NCI-H2107 (cell line): ENCODE measurements around the gene IL31RA.
"Not testable (repeated sequence)": the region's sequence is repeated elsewhere in the genome, so short reads cannot be mapped to it uniquely, and the experiment has no call there.

Experiments
- DNase-seq: peaks from one replicate; lab custom pipeline; 2025; lab: John Stamatoyannopoulos, UW

Gene IL31RA

GRCh38 chr5:55850839-55851674 lies at the start of gene IL31RA:
TSS of gene IL31RA (plus strand) at chr5:55851357. CDS start at chr5:55851571, 214 bp downstream.
- DNase-seq = no peak

GRCh38 chr5:55808814-55809213 lies 42.3 kb upstream of the IL31RA start:
- DNase-seq = not testable (repeated sequence)

GRCh38 chr5:55815939-55816338 lies 35.2 kb upstream of the IL31RA start:
- not testable (repeated sequence) for DNase-seq

- DNase-seq = no peak
Observed at GRCh38 chr5:55816342-55816741, 34.8 kb upstream of the IL31RA start.

GRCh38 chr5:55817030-55817429 lies 34.1 kb upstream of the IL31RA start:
- DNase-seq = no peak

- DNase-seq = no peak
Observed at GRCh38 chr5:55820488-55820887, 30.7 kb upstream of the IL31RA start.

GRCh38 chr5:55821731-55822512 lies 29.2 kb upstream of the IL31RA start:
- DNase-seq = no peak

- no peak for DNase-seq
Observed at GRCh38 chr5:55823151-55823796, 27.9 kb upstream of the IL31RA start.

- no peak for DNase-seq
Observed at GRCh38 chr5:55829956-55830355, 21.2 kb upstream of the IL31RA start.

- no peak for DNase-seq
Observed at GRCh38 chr5:55832446-55832845, 18.7 kb upstream of the IL31RA start.

GRCh38 chr5:55836191-55836590 lies 15.0 kb upstream of the IL31RA start:
- DNase-seq = no peak

- no peak for DNase-seq
Observed at GRCh38 chr5:55841976-55842375, 9.2 kb upstream of the IL31RA start.

GRCh38 chr5:55847837-55848236 lies 3.3 kb upstream of the IL31RA start:
- DNase-seq = no peak

- no peak for DNase-seq
Observed at GRCh38 chr5:55848783-55849182, 2.4 kb upstream of the IL31RA start.

GRCh38 chr5:55851675-55851979 lies 470 bp downstream of the IL31RA start:
- no peak for DNase-seq

- DNase-seq = no peak
Observed at GRCh38 chr5:55852503-55852902, 1.3 kb downstream of the IL31RA start.

GRCh38 chr5:55853041-55853670 lies 2.0 kb downstream of the IL31RA start:
- DNase-seq = no peak

GRCh38 chr5:55853818-55854217 lies 2.7 kb downstream of the IL31RA start:
- DNase-seq = no peak

- DNase-seq = no peak
Observed at GRCh38 chr5:55855509-55855908, 4.4 kb downstream of the IL31RA start.

GRCh38 chr5:55856516-55857246 lies 5.5 kb downstream of the IL31RA start:
- no peak for DNase-seq

GRCh38 chr5:55857247-55857640 lies 6.1 kb downstream of the IL31RA start:
- DNase-seq = no peak

- no peak for DNase-seq
Observed at GRCh38 chr5:55858104-55858503, 6.9 kb downstream of the IL31RA start.
